HEK293 (cell line): ENCODE results near the gene INTS15.

Experiments
- CTCF ChIA-PET: fragments of 350-600 bp; formaldehyde crosslinking; extraction: SDS; loops from one replicate; lab custom pipeline; 2021; ENCODE audit warnings: antibody characterized with exemption; lab: Yijun Ruan, JAX
- POLR2A ChIA-PET: fragments of 300-600 bp; formaldehyde crosslinking; extraction: SDS; loops from one replicate; lab custom pipeline; 2020; ENCODE audit warnings: antibody characterized with exemption, inconsistent platforms; lab: Yijun Ruan, JAX
- H3K27ac ChIP-seq: fragments of 200-500 bp; sonication (Bioruptor generic); 2 replicates; pipeline ENCODE4 v1.5.1; 2014; ENCODE audit warnings: low read depth, low read length, control low read depth, inconsistent platforms; ENCODE audit errors: extremely low read depth
- H3K36me3 ChIP-seq, 2 experiments: fragments of 200-500 bp in 1 of 2; sonication (Bioruptor generic) in 1 of 2; 1 replicate in 1 of 2; 2 replicates in 1 of 2; pipeline ENCODE4 v1.5.1; 2014 to 2017; ENCODE audit warnings: inconsistent platforms in 2 of 2, low read length in 2 of 2; ENCODE audit not compliant: control insufficient read depth in 2 of 2, insufficient read depth in 1 of 2
- H3K4me1 ChIP-seq: fragments of 200-500 bp; sonication (Bioruptor generic); 2 replicates; pipeline ENCODE4 v1.5.1; 2014; ENCODE audit warnings: mild to moderate bottlenecking, low read length, inconsistent platforms; ENCODE audit not compliant: control insufficient read depth, insufficient read depth
- H3K4me3 ChIP-seq: 2 replicates; pipeline ENCODE4 v1.5.1; 2011; ENCODE audit warnings: low read depth, mild to moderate bottlenecking, control low read depth, low read length, moderate library complexity
- H3K9me3 ChIP-seq: fragments of 200-500 bp; sonication (Bioruptor generic); 2 replicates; pipeline ENCODE4 v1.5.1; 2014; ENCODE audit warnings: low read depth, low read length, inconsistent platforms; ENCODE audit not compliant: control insufficient read depth, insufficient read depth
- BCL6B ChIP-seq: fragments of 450-650 bp; formaldehyde crosslinking; IDR thresholded peaks from 2 replicates; pipeline ENCODE4 v1.5.1; 2017; ENCODE audit warnings: missing biosample characterization, missing genetic modification characterization
- GLIS1 ChIP-seq: fragments of 450-650 bp; formaldehyde crosslinking; IDR thresholded peaks from 2 replicates; pipeline ENCODE4 v1.5.1; 2016; ENCODE audit warnings: missing biosample characterization, missing genetic modification characterization
- INSM2 ChIP-seq: fragments of 450-650 bp; formaldehyde crosslinking; IDR thresholded peaks from 2 replicates; pipeline ENCODE4 v1.5.1; 2016; ENCODE audit warnings: missing biosample characterization, missing genetic modification characterization
- KLF7 ChIP-seq: fragments of 450-650 bp; formaldehyde crosslinking; IDR thresholded peaks from 2 replicates; pipeline ENCODE4 v1.5.1; 2016; ENCODE audit warnings: missing biosample characterization, missing genetic modification characterization, borderline replicate concordance
- ZBTB1 ChIP-seq: fragments of 450-650 bp; formaldehyde crosslinking; IDR thresholded peaks from 2 replicates; pipeline ENCODE4 v1.5.1; 2016; ENCODE audit warnings: missing biosample characterization, missing genetic modification characterization
- ZNF112 ChIP-seq: fragments of 450-650 bp; formaldehyde crosslinking; IDR thresholded peaks from 2 replicates; pipeline ENCODE4 v1.5.0; 2017; ENCODE audit warnings: missing biosample characterization, missing genetic modification characterization
- ZNF214 ChIP-seq: fragments of 450-650 bp; formaldehyde crosslinking; IDR thresholded peaks from 2 replicates; pipeline ENCODE4 v1.5.1; 2017; ENCODE audit warnings: missing biosample characterization, mild to moderate bottlenecking, missing genetic modification characterization, borderline replicate concordance
- ZNF280C ChIP-seq: fragments of 450-650 bp; formaldehyde crosslinking; IDR thresholded peaks from 2 replicates; pipeline ENCODE4 v1.5.1; 2016; ENCODE audit warnings: missing biosample characterization, missing genetic modification characterization
- ZNF394 ChIP-seq: fragments of 450-650 bp; formaldehyde crosslinking; IDR thresholded peaks from 2 replicates; pipeline ENCODE4 v1.5.1; 2016; ENCODE audit warnings: missing biosample characterization, missing genetic modification characterization, mild to moderate bottlenecking, moderate library complexity, borderline replicate concordance
- ZNF488 ChIP-seq: fragments of 450-650 bp; formaldehyde crosslinking; IDR thresholded peaks from 2 replicates; pipeline ENCODE4 v1.5.1; 2016; ENCODE audit warnings: missing biosample characterization, missing genetic modification characterization
- ZNF571 ChIP-seq: fragments of 450-650 bp; formaldehyde crosslinking; IDR thresholded peaks from 2 replicates; pipeline ENCODE4 v1.5.0; 2017; ENCODE audit warnings: missing biosample characterization, missing genetic modification characterization
- ZNF791 ChIP-seq: fragments of 450-650 bp; formaldehyde crosslinking; IDR thresholded peaks from 2 replicates; pipeline ENCODE4 v1.5.1; 2016; ENCODE audit warnings: missing biosample characterization, missing genetic modification characterization
- ZSCAN4 ChIP-seq: fragments of 450-650 bp; formaldehyde crosslinking; IDR thresholded peaks from 2 replicates; pipeline ENCODE4 v1.5.1; 2017; ENCODE audit warnings: missing biosample characterization, missing genetic modification characterization

The INTS15 gene

GRCh38 chr7:6654842-6655610 is 65.2 kb downstream of the INTS15 start:
- Histone ChIP-seq H3K9me3 (no peaks in the 10 kb centered on the region), H3K4me3 (no peak overlapping the region), H3K27ac (no peak overlapping the region), H3K36me3 (peaks cover 6 to 44% of the 10 kb centered on the region in 2 experiments; a peak in 2 of 3 replicates), H3K4me1 (no peaks in the 10 kb centered on the region)
- TF ChIP-seq KLF7 (tag by site-specific recombination) (no peak), ZSCAN4 (tag by site-specific recombination) (no peak), ZNF488 (tag by site-specific recombination) (no peak), BCL6B (tag by site-specific recombination) (no peak), ZNF791 (no peak), ZNF214 (no peak), ZNF571 (tag by site-specific recombination) (no peak), INSM2 (tag by site-specific recombination) (no peak), ZNF280C (tag by site-specific recombination) (no peak), ZNF112 (no peak), GLIS1 (no peak)
- ChIA-PET POLR2A (interaction anchor here (0.7 kb wide), 1 partner anchor 68 kb away, joined by 4 read pairs; no protein-coding TSS in a partner anchor), CTCF (interaction anchor here (0.6 kb wide), 1 partner anchor 139 kb away, joined by 4 read pairs; no protein-coding TSS in a partner anchor)

- no peak for TF ChIP-seq ZBTB1
- TF ChIP-seq ZNF394: no peak
- TF ChIP-seq, all 188 proteins: peak for 0
- Histone ChIP-seq H3K9me3 (no peaks in the 10 kb centered on the region), H3K36me3 (peaks cover 5 to 36% of the 10 kb centered on the region in 2 experiments; a peak in 2 of 3 replicates), H3K4me1 (no peaks in the 10 kb centered on the region), H3K4me3 (no peak overlapping the region), H3K27ac (no peak overlapping the region)
- POLR2A ChIA-PET: interaction anchor here (0.7 kb wide), 1 partner anchor 68 kb away, joined by 4 read pairs; no protein-coding TSS in a partner anchor
- CTCF ChIA-PET: no interaction called here
Observed at GRCh38 chr7:6655636-6656385, 66.0 kb downstream of the INTS15 start.
